ENCODE results near the gene TSBP1. TPM values are rescaled to one million over a fixed set of nuclear protein-coding genes. Genes with fewer than 3 reads are reported as not detected.

Gene TSBP1
- total RNA-seq, result not detected in 2 replicates

- intact Hi-C loops (cut with micrococcal nuclease), result no loop called here
These were observed at the start of gene TSBP1 for GRCh38 chr6:32371803-32372202. Gene TSBP1 (minus strand): TSS chr6:32371903. CDS start chr6:32371706, 197 bp downstream.

GRCh38 chr6:32416036-32416435 lies 44.3 kb upstream of the TSBP1 start:
- intact Hi-C loops (cut with micrococcal nuclease), result no loop called here

- intact Hi-C loops (cut with micrococcal nuclease), result loop anchor here (2.0 kb wide), 2 partner anchors 21 to 277 kb away; no protein-coding TSS in a partner anchor
These were observed 43.9 kb upstream of the TSBP1 start for GRCh38 chr6:32415521-32416019.

GRCh38 chr6:32413427-32414047 lies 41.8 kb upstream of the TSBP1 start:
- intact Hi-C loops (cut with micrococcal nuclease), result loop anchor here (1.0 to 2.0 kb wide), 7 partner anchors 23 to 455 kb away; no protein-coding TSS in a partner anchor

GRCh38 chr6:32411566-32412327 lies 40.0 kb upstream of the TSBP1 start:
- intact Hi-C loops (cut with micrococcal nuclease), result no loop called here

GRCh38 chr6:32410906-32411305 lies 39.2 kb upstream of the TSBP1 start:
- intact Hi-C loops (cut with micrococcal nuclease), result no loop called here

- intact Hi-C loops (cut with micrococcal nuclease), result no loop called here
These were observed 35.2 kb upstream of the TSBP1 start, which contains the start of gene BTNL2 for GRCh38 chr6:32406857-32407256. Gene BTNL2 (minus strand): TSS chr6:32407181. CDS start chr6:32407123, 58 bp downstream.

- intact Hi-C loops (cut with micrococcal nuclease), result no loop called here
These were observed 34.5 kb upstream of the TSBP1 start for GRCh38 chr6:32406197-32406596.

GRCh38 chr6:32405656-32406055 lies 34.0 kb upstream of the TSBP1 start:
- intact Hi-C loops (cut with micrococcal nuclease), result no loop called here

- intact Hi-C loops (cut with micrococcal nuclease), result no loop called here
These were observed 31.1 kb upstream of the TSBP1 start for GRCh38 chr6:32402812-32403211.

- intact Hi-C loops (cut with micrococcal nuclease), result no loop called here
These were observed 29.7 kb upstream of the TSBP1 start for GRCh38 chr6:32401284-32401963.

- intact Hi-C loops (cut with micrococcal nuclease), result no loop called here
These were observed 25.7 kb upstream of the TSBP1 start for GRCh38 chr6:32397252-32397920.

GRCh38 chr6:32396028-32396427 lies 24.3 kb upstream of the TSBP1 start:
- intact Hi-C loops (cut with micrococcal nuclease), result no loop called here

- intact Hi-C loops (cut with micrococcal nuclease), result no loop called here
These were observed 22.1 kb upstream of the TSBP1 start for GRCh38 chr6:32393665-32394420.

- intact Hi-C loops (cut with micrococcal nuclease), result no loop called here
These were observed 19.8 kb upstream of the TSBP1 start for GRCh38 chr6:32391505-32391904.

- intact Hi-C loops (cut with micrococcal nuclease), result no loop called here
These were observed 16.1 kb upstream of the TSBP1 start for GRCh38 chr6:32387589-32388340.

- intact Hi-C loops (cut with micrococcal nuclease), result no loop called here
These were observed 14.3 kb upstream of the TSBP1 start for GRCh38 chr6:32386040-32386439.

GRCh38 chr6:32382757-32383420 lies 11.2 kb upstream of the TSBP1 start:
- intact Hi-C loops (cut with micrococcal nuclease), result no loop called here

GRCh38 chr6:32379545-32379944 lies 7.8 kb upstream of the TSBP1 start:
- intact Hi-C loops (cut with micrococcal nuclease), result no loop called here

Measured in T-helper 1 cell treated with Interleukin-12 subunit alpha and Interleukin-12 subunit beta and Interleukin-4 antibody, amounts not matched to agents 30 ng/mL and 1 ng/mL, for 36 hours (primary cell).